DMS79 treated with DMSO at 0.1 percent for 48 hours (cell line): ENCODE results near the gene LMX1B.
"Not testable (repeated sequence)": the region's sequence is repeated elsewhere in the genome, so short reads cannot be mapped to it uniquely, and the experiment has no call there.

Source experiments
- DNase-seq: peaks from one replicate; lab custom pipeline; 2025; lab: John Stamatoyannopoulos, UW

LMX1B gene

DNA sequence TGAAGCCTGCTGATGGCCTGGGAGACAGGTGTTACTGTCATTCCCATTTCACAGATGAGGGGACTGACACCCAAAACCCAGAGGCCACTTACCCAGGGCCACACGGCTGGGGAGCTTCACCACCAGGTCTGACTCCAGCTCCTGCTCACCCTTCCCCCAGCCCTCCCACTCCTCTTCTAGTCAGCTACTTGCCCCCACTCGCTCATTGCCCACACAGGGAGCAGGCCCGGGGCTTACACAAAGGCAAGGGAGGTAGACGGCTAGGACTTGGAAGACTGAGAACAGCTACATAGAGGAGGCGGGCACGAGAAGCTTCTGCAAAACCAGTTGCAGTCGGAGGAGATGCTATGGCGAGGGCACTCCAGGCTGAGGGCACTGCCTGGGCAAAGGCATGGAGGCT, 21.3 kb downstream of the LMX1B start:
- DNase-seq, result no peak

DNA sequence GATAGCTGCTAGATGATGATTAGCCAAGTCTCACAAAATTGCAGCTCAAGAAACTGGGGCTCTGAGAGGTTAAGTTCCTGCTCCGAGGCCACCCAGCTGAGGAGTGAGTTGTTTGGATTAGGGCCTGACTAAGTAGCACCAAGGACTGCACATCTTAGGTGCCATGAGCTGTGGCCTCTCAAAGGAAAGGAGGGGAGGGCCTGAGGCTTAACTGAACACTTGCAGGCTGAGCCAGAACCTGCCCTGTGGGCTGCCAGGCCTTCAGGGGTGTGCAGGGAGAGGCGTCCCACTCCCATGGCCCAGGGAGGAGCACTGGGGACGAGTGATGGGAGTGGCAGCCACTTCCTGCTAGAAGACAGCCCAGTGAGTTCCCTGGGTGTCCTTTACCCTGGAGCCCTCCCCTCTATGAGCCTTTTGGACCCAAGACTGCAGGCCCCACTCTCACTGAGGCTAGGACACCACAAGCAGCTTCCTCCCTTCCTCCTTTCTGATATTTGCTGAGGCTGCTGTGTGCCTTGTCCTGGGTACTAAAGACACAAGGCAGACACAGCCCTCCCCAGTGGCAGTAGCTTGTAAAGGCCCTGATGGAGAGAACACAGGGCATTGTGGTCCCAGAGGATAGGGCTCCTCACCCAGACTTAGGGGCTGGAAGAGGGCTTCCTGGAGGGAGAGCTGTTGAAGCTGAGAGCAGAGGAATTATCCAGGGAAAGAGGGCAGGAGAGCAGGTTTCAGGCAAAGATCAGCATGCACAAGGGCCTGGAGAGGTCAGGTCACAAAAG, 22.1 kb downstream of the LMX1B start:
- DNase-seq, result no peak

DNA sequence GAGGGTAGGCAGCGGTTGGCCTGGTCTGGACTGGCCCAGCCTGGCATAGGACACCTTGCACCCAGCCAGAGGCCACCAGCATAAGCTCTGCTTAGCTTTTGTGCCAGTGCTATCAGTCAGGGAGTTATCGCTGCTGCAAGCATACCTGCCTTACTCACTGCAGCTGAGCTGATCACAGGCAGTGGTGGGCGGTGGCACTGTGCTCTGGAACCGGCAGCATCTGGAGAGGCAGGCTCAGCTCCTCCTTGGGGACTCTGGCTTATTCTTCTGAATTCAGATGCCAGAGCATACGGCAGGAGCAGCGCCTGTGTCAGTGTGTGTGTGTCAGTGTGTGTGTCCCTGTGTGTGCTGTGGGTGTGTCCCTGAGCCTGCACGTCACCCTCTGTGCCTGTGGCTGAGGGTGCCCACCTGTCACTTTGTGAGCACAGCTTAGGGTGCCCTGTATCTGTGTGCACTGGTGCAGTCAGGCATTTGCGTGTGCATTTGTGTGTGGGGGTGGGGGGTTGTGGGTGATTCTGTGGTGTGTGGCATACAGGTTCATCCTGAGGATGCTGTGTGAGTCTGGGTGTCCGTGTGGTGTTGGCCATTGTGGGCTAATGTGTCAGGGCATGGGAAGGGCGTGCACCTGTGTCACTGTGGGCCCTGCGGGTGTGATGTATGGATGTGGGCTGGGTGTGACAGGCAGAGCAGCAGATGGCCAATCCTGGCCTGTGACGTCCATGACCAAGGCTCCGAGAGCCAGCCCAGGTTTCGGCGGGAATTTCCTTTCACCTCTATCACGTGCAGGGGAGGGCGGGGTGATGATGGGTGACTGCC, 23.5 kb downstream of the LMX1B start:
- no peak for DNase-seq

DNA sequence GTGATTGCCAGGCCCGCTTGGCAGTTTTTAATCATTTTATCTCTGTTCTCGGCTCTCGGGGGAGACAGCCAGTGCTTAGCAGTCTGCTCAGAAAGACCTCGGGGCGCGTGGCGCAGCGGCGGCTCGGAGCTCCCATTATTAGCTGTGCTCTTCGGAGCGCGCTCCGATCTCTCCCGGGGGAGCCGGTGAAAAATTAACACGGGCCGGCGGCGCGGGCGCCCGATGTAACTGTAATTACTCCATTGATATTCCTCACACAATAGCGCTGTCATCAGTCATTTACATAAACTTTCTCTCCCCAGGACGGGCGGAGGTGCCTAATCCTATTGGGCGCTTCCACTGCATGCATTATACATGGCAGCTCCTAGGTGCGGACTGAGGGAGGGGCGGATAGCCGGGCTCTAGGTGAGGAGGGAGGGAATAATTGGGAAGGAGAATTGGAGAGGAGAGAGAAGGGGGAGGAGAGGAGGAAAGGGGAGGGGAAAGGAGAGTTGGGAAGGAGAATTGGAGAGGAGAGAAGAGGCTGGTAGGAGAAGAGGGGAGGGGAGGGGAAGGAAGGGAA, 24.9 kb downstream of the LMX1B start:
- DNase-seq, result peak; percentile 26

DNA sequence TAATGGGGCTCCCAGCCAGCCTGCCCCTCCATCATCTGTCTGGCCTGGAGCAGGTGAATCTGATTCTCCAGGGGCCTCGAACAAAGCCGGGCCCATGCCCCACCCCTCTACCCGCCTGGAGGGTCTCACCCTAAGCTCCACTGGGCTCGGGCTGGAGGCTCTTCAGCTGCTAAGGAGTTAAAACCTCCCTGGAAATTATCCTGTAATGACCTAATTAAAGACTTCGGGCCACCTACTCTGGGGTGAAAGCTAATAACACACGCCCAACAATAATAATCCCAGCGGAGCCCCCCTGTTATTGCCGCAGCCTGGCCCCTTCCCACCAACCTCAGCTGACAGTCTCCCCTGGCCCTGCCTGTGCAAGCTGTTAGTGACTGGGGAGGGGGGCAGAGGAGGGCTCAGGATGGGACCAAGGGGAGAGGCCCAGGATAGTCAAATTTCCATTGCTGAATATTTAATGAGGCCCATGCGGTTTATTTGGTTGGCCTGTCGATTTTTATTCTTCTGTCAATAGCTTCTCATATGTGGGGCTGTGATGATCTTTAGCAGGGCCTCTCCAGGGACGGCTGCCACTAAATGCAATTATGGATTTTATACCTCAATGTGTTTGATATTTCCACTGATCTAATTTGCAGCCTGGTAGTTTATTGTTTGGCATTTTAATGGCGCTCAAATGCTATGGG, 25.7 kb downstream of the LMX1B start:
- no peak for DNase-seq

DNA sequence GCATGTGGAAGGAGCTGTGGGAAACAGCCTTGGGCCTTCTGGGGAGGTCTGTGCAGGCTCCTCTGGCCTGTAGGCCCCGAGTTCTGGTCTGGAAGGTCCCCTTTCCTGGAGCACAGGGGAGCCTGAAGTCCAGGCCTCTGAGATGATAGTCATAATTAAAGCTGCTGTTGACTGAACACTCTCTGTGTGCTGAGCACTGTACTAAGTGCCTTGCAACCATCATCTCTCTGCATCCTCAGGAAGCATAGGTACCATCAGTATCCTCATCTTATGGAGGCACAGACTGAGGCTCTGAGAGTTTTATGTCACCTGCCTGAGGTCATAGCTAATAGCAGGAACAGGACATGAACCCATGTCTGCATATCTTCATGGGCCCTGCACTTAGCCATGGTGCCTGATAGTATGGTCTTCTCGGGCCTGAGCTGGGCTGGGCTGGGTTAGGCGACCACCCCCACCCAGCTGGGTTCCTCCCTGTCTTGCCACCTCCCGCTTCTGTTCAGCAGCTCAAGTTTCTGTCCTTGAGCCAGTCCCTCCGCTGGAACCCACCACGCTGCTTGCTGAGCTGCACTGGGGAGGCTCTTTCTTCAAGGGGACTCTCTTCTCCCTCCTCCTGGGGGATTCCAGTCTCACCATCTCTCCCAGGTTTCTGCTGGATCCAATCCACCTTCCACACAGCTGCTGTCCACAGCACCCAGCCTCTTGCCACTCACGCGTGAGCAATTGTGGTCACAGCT, 27.6 kb downstream of the LMX1B start:
- DNase-seq, result no peak

DNA sequence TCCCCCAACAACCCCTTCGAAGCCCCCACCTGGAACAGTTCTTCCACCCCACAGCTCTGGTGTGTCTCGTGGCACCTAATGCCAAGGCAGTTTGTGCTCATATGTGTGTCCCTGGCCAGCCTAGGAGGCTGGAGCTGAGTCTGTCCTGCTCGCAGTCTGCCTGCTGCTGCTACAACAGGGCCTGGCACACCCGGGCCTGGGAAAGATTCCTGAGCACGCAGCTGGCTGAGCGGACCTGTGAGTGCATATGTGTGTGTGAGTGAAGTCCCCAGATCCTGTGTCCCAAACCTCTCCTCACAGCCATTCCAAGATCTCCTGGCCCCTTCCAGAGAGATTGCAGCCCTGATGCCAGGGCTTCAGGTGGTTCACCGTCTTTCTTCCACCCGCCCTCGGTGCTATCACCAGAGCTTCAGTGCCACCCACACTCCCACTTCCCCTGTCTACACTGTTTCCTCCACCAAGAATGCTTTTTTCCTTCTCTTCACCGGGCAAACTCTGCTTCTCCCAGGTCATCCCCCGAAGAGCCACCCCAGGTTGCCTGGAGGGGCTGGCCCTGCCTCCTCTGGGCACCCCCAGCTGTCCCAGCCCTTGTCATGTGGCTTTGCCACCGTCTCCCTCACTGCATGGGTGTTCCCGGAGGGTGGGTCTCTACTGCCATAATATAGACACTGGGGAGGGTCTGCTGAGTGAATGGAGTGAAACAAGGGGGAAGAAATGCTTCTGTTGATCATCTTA, 28.4 kb downstream of the LMX1B start:
- no peak for DNase-seq

DNA sequence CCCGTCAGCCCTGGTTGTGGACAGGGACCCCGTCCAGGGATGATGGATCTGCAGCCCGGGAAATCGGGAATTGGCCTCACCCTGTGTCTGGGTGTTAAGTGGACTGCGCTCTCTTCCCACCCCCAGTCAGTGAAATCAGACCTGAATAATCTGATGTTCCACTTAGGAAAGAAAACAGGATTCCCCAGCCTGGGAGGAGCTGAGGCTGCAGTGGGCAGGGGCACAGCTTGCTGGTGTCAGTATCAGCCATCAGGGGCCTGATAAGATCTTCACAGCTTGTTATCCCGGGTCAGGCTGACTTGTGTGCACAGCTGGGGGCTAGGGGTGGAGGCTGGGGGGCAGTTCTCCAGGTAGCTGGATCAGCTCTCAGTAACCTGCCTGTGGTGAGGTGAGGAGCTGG, 29.1 kb downstream of the LMX1B start:
- no peak for DNase-seq

DNA sequence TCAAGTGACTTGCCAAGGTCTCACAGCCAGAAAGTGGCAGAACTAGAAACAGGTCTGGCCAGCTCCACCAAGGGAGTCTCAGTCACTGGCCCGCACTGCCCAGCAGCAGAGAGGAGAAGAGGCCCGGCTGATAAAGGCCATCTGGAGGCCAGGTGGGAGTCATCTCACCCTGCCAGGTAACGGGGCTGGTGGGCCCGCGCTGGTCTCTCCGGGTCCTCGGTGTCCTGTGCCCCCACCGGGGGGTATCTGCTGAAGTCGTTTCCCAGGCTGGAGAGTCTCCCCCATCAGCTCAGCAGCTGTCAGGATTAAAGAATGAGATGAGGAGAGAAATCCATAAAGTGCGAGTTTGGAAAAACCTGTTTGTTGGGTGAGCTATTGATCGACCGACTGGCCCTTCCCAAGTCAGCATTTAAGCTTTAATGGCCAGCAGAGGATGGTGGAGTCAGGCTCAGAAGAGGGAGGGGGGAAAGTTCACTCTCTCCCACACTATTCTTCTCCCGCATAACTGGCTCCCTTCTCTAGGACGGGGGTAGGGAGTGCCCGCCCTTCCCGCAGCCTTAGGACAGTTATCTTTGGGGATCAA, 30.3 kb downstream of the LMX1B start:
- DNase-seq, result no peak

DNA sequence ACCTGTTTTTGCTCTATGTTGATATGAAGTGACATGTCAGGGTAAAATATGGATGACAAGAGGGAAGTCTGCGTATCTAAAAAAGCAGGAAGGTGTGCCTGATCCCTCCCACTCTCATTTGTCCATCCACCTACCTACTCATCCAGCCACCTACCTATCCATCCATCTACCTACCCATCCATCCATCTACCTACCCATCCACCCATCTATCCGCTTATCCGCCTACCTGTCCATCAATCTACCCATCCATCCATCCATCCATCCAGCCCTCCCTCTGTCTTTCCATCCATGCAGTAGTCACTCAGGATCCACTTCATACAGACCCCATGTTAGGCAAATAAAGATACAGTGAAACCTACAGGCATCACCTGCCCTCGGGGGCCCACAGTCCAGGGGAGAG, 32.4 kb downstream of the LMX1B start:
- no peak for DNase-seq

DNA sequence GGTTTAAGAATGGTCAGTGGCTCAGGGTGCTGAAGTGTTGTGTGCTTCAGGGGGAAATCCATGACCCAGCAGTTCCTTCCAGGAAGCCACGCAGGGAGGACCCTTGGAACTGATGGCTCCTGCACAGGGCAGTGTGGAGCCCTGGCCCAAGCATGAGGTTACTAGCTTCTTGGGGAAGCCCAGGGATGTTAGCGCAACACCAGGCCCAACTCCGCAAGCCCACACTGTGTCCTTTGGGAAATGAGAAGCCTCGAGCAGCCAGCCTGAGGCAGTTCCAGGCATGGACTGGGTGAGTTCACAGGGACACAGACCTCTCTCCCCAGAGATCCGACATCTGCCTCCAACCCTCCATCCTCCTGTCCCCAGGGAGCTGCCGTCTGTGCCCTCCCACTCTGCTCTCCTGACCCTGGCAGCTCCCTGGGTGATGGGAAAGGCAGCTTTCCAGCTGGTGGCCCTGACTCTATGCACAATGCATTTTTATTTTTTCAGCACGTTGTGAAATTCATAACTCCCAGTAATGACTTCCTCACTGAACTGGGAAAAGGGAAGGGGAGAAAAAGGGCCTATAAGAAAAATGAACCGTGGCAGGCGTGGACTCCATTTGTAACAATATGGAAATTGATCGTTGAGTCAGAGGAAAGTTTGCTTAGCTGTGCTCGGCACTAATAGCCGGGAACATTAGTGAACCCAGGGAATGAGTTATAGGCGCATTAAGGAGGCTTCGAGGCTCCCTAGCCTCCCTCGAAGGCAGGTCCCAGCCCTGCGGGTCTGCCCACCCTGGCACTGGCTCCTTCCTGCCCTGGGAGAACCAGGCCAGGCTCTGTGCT, 34.1 kb downstream of the LMX1B start:
- no peak for DNase-seq

DNA sequence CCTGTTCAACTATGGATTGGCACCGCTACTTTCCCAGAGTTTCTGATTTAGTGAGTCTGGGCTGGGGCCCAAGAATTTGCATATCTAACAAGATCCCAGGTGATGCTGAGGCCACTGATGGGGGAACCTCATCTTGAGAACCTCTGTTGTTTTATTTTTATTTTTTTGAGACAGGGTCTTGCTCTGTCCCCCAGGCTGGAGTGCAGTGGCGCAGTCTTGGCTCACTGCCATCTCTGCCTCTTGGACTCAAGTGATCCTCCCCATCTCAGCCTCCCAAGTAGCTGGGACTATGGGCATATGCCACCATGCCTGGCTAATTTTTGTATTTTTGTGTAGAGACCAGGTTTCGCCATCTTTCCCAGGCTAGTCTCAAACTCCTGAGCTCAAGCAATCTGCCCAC, 35.7 kb downstream of the LMX1B start:
- no peak for DNase-seq

DNA sequence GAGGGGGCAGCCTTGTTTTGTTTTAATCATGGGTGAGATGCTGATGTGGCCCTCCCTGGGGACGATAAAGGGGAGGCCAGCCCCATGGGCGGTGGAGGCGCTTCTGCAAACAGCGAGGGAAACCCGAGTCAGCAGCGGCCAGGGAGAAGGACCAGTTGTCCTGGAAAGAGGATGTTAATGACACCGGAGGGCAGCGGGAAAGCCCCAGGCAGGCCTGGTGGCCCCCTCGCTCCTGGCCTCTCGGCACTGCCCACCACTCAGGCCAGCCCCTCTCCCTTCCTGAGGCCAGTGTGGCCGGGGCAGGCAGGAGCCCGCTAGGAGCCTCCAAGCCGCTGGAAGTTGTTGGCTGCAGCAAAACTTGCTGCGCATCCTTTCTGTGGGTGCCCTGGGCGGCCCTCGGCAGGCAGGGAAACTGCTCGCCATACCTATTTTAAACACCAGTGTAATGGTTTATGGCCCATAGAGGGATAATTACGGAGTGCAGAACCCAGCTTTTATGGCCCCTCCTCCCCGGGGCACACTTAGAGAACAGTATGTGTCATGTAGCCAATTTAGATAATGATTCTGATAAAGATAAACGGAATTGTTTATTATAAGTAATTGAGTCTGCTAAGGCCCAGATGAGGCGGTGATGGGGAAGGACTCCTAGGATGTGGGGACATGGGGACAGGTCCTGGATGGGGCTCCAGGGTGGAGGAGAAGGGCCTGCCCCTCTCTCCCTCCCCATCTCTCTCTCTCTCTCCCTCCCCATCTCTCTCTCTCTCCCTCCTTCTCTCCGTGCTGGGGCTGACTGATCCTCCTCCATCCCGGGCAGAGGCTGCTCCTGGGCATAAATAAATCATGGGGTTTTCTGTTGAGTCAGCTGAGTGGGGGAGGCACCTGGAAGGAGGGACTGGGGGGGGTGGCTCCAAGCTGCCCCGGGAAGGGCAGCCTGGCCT, 36.9 kb downstream of the LMX1B start:
- DNase-seq, result no peak

DNA sequence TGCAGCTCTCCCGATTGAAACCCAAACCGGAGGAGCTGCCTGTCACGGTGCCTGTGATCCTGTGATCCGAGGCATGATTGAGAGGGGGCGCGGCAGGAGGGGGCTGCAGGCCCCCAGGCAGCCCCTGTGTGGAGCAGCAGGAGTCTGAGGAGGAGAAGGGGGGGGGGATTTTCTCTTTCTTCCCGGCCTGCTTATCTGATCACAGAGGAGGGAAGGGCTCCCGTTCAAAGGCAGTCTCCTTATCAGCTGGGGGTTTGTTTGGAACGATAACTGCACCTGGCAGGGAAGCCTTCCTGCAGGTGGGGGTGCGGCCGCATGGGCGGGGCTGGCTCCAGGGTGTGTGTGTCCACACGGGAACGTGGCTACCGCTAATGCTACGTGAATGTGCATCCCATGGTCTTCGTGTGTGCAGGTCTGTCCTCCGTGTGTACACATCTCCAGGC, 38.4 kb downstream of the LMX1B start:
- no peak for DNase-seq

DNA sequence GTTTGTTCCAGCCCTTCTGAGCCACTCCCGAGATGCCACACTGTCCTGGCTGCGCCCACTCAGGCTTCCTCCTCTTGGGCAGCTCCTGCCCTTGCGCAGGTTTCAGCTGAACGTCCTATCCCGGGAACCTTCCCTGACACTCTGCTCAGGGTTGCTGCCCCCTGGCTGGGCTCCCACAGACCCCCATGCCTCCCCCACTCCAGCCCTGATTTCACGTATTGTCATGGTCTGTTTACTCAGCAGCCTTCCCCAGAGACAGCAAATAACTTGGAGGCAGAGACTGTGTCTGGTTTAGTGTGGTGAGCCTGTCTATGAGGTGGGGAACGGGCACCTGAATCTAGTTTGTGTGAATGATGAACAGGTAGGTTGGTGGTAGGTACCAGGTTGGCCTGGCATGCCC, 40.4 kb downstream of the LMX1B start:
- no peak for DNase-seq

DNA sequence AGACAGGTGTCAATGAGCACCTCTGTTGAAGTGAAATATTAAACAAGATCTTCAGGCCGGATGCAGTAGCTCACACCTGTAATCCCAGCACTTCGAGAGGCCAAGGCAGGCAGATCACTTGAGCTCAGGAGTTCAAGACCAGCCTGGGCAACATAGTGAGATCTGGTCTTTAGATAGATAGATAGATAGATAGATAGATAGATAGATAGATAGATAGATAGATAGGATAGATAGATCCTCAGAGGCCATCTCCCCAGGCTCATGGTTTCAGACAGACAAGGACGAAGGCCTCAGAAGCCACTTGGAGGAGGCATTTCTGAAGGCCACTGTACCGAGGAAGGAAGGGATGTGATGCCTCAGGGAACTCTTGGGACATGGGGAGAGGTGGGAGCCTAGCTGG, 42.5 kb downstream of the LMX1B start:
- DNase-seq, result not testable (repeated sequence)

DNA sequence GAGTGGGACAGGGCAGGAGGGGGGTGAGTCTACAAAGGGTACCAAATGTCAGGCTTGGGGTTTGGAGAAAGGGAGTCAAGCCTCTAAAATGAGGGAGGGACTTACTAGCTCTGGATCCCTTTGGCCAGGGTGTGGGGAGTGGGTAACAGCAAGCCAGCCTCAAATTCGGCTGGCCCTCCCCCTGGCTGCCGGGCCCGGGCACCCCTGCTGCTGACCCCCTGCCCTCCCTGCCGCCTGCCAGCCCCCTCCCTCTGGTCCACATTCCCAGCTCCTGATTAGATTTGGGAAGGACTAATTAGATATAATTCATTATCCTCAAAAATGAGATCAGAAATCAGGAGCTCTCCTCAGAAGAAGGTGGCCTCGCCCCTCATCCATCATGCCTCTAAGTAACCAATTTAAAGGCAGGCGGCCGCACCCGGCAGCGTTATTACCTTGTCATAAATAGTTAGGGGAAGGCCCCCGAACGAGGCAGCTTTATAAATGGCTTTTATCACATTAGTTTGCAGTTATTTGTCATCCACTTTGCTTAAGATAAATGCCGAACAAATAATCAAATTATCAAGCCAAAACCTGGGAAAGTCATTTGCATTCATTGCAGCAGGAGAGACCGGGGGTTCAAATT, 44.6 kb downstream of the LMX1B start:
- no peak for DNase-seq

DNA sequence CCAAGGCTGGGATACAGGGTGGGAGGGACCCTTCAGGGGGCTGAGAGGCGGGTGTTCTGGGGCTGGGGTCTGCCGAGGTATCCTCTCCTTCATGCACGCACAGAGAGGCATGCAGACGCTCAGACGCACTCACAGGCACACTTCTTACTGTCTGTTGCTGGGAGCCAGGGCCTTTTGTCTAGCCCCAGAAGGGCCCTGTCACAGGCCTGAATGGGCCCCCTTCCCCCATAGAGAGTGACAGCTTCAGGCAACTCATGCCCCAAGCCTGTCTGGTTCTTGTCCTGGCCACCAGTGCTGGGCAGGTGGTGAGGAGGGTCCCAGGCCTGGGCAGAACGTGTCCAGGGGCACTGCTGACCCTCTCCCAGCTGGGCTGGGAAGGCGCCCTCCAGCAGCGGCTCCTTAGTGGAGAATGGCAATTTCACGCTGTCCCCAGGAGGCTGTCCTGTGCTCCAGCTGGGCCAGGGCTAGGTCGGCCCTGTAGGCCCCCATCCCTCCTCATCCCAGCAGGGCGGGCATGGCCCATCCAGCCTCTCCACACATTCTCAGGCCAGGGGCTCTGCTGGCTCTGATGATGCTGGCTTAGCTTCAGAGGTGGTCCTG, 45.3 kb downstream of the LMX1B start:
- DNase-seq, result no peak
